OCI-LY7 (cell line): ENCODE data around the gene ADCY9. TPM values are rescaled to one million over a fixed set of nuclear protein-coding genes. Genes with fewer than 3 reads are reported as not detected.

ENCODE experiments used
- BruUV-seq: library from RNA; stranded (reverse); fragments of 400-500 nt; replicated peaks from 2 replicates; lab custom pipeline; 2021; lab: Mats Ljungman, UMichigan
- CTCF ChIA-PET: fragments of 300-600 bp; sonication (Branson Sonifier 250); formaldehyde crosslinking; loops from one replicate; lab custom pipeline; 2022; ENCODE audit warnings: antibody characterized with exemption; ENCODE audit not compliant: unreplicated experiment; lab: Charles Lee
- POLR2A ChIA-PET: fragments of 300-600 bp; sonication (Branson Sonifier 250); formaldehyde crosslinking; loops from one replicate; lab custom pipeline; 2022; ENCODE audit warnings: antibody characterized with exemption; lab: Charles Lee
- DNase-seq: peaks from one replicate; pipeline ENCODE4 v3.0.0-alpha.2; 2015; ENCODE audit warnings: low spot score
- H2AFZ ChIP-seq: fragments of 200-600 bp; sonication (generic), shearing (Covaris generic); 2 replicates; pipeline ENCODE4 v1.6.1; 2014; ENCODE audit warnings: mild to moderate bottlenecking, antibody characterized with exemption, low read length, moderate library complexity
- H3K27ac ChIP-seq: fragments of 200-600 bp; sonication (generic); 2 replicates; pipeline ENCODE4 v1.5.1; 2014; ENCODE audit warnings: mixed run types, low read depth, mild to moderate bottlenecking, moderate library complexity, low read length, inconsistent platforms; ENCODE audit not compliant: poor library complexity, severe bottlenecking
- H3K36me3 ChIP-seq: fragments of 200-600 bp; sonication (generic); 2 replicates; pipeline ENCODE4 v1.6.1; 2014; ENCODE audit warnings: mild to moderate bottlenecking, antibody characterized with exemption, low read length, moderate library complexity, mixed read lengths; ENCODE audit not compliant: insufficient read depth
- H3K4me1 ChIP-seq: fragments of 200-600 bp; sonication (generic); 2 replicates; pipeline ENCODE4 v1.5.1; 2014; ENCODE audit warnings: mild to moderate bottlenecking, low read length; ENCODE audit not compliant: insufficient read depth, poor library complexity, severe bottlenecking
- H3K4me2 ChIP-seq: fragments of 200-600 bp; sonication (generic); 2 replicates; pipeline ENCODE4 v1.6.1; 2014; ENCODE audit warnings: mild to moderate bottlenecking, low read length
- H3K4me3 ChIP-seq: fragments of 200-600 bp; sonication (generic); 2 replicates; pipeline ENCODE4 v1.5.1; 2014; ENCODE audit warnings: mild to moderate bottlenecking, low read depth, low read length; ENCODE audit not compliant: poor library complexity, severe bottlenecking
- H3K79me2 ChIP-seq: fragments of 200-600 bp; sonication (generic); 2 replicates; pipeline ENCODE4 v1.6.1; 2016; ENCODE audit warnings: low read depth, mild to moderate bottlenecking, low read length, moderate library complexity, mixed read lengths; ENCODE audit not compliant: insufficient read depth
- H3K9me2 ChIP-seq: fragments of 200-600 bp; sonication (generic); 2 replicates; pipeline ENCODE4 v1.6.1; 2016; ENCODE audit warnings: mild to moderate bottlenecking, low read length, mixed read lengths; ENCODE audit not compliant: insufficient read depth
- H3K9me3 ChIP-seq: fragments of 200-600 bp; sonication (generic); 2 replicates; pipeline ENCODE4 v1.6.1; 2014; ENCODE audit warnings: mild to moderate bottlenecking, mixed run types, low read length, mixed read lengths
- H4K20me1 ChIP-seq: fragments of 200-600 bp; sonication (generic); 2 replicates; pipeline ENCODE4 v1.6.1; 2014; ENCODE audit warnings: mild to moderate bottlenecking, antibody characterized with exemption, low read length, moderate library complexity, mixed read lengths; ENCODE audit not compliant: insufficient read depth
- CTCF ChIP-seq: fragments of 200-600 bp; sonication (generic); conservative IDR thresholded peaks from 2 replicates; pipeline ENCODE4 v1.5.1; 2014; ENCODE audit warnings: mild to moderate bottlenecking, antibody characterized with exemption, low read length, moderate library complexity, mixed read lengths
- EZH2phosphoT487 ChIP-seq: fragments of 200-600 bp; sonication (generic); IDR thresholded peaks from 2 replicates; pipeline ENCODE4 v1.6.1; 2018; ENCODE audit warnings: low read depth, borderline replicate concordance, mild to moderate bottlenecking, mixed run types, antibody characterized with exemption, low read length, moderate library complexity, mixed read lengths
- intact Hi-C: fragments of 100-400 bp; cut with micrococcal nuclease; formaldehyde crosslinking; loops from one replicate; pipeline ENCODE4 v1.10.0; 2022; ENCODE audit not compliant: unreplicated experiment
- total RNA-seq, 2 experiments: library from RNA; depleted of rRNA in 1 of 2; stranded (reverse); fragments of >200 nt in 1 of 2; shearing (Covaris generic) in 1 of 2; gene quantifications; 2 replicates each; pipeline ENCODE4 v1.2.3, GENCODE V29; 2014 to 2022

The ADCY9 gene
- total RNA-seq, 2 experiments from 2014 or later: 0.22 to 0.34 TPM

- POLR2A ChIA-PET: no interaction called here
- no peaks in the 10 kb centered on the region for H3K9me3 ChIP-seq
- TF ChIP-seq CTCF (no peak), EZH2phosphoT487 (no peak)
- no peak overlapping the region for H3K4me2 ChIP-seq
- H4K20me1 ChIP-seq: no peaks in the 10 kb centered on the region
- H3K9me2 ChIP-seq: no peaks in the 10 kb centered on the region
- DNase-seq: no peak
- no peak overlapping the region for H3K27ac ChIP-seq
- BruUV-seq: no TSS peak
- no peaks in the 10 kb centered on the region for H3K36me3 ChIP-seq
- H3K4me1 ChIP-seq: no peaks in the 10 kb centered on the region
- no peak overlapping the region for H3K4me3 ChIP-seq
- intact Hi-C loops: loop anchor here (10.0 kb wide), 1 partner anchor 65 kb away; no protein-coding TSS in a partner anchor
- CTCF ChIA-PET: no interaction called here
- H3K79me2 ChIP-seq: no peaks in the 10 kb centered on the region
- H2AFZ ChIP-seq: no peak overlapping the region
Measured at GRCh38 chr16:4159726-4160125, 43.5 kb upstream of the ADCY9 start.

GRCh38 chr16:4158143-4159093, 42.2 kb upstream of the ADCY9 start:
- BruUV-seq: no TSS peak
- CTCF ChIA-PET: no interaction called here
- Histone ChIP-seq H3K4me2 (no peak overlapping the region), H3K4me1 (no peaks in the 10 kb centered on the region), H3K27ac (no peak overlapping the region), H3K9me3 (no peaks in the 10 kb centered on the region), H3K79me2 (no peaks in the 10 kb centered on the region), H3K9me2 (no peaks in the 10 kb centered on the region), H4K20me1 (no peaks in the 10 kb centered on the region), H2AFZ (no peak overlapping the region), H3K4me3 (no peak overlapping the region), H3K36me3 (no peaks in the 10 kb centered on the region)
- TF ChIP-seq CTCF: no peak
- no peak for TF ChIP-seq EZH2phosphoT487
- POLR2A ChIA-PET: interaction anchor here (0.6 kb wide), 1 partner anchor 24 kb away, joined by 4 read pairs; no protein-coding TSS in a partner anchor
- DNase-seq: no peak
- intact Hi-C loops: loop anchor here (10.0 kb wide), 1 partner anchor 64 kb away; no protein-coding TSS in a partner anchor
